K562 (cell line): ENCODE data around the gene SYT6. TPM values are rescaled to one million over a fixed set of nuclear protein-coding genes. Genes with fewer than 3 reads are reported as not detected.

ENCODE experiments used
- ATAC-seq: fragments of 200-7000 bp; cut with Tn5 transposase; 3 replicates; pipeline ENCODE4 v1.9.1; 2020; ENCODE audit warnings: moderate library complexity
- BruUV-seq: library from RNA; stranded (reverse); fragments of 400-500 nt; replicated peaks from 2 replicates; lab custom pipeline; 2021; lab: Mats Ljungman, UMichigan
- CTCF ChIA-PET: fragments of 300-600 bp; formaldehyde crosslinking; extraction: SDS; loops from one replicate; lab custom pipeline; 2021; ENCODE audit warnings: low intra/inter-chr PET ratio; lab: Yijun Ruan, JAX
- POLR2A ChIA-PET: fragments of 300-600, 350-650 bp; sonication (Branson Sonifier 250); formaldehyde crosslinking; extraction: SDS; loops from one replicate; lab custom pipeline; 2021; ENCODE audit warnings: antibody characterized with exemption, inconsistent platforms; lab: Yijun Ruan, JAX
- DNase-seq, 4 experiments: peaks; one replicate each; pipeline versions ENCODE4 v3.0.0 to v3.0.0-alpha.2; 2011 to 2018; ENCODE audit warnings: low spot score in 3 of 4, mixed read lengths in 3 of 4; ENCODE audit errors: extremely low read depth in 1 of 4
- FAIRE-seq: peaks from 2 replicates; lab custom pipeline; 2011; peaks lifted over from hg19 to GRCh38; lab: Jason Lieb, UNC
- H2AFZ ChIP-seq: 2 replicates; pipeline ENCODE4 v1.6.0; 2011; ENCODE audit warnings: low read depth, low read length, control low read depth, inconsistent platforms
- H3K27ac ChIP-seq: fragments of 200-600 bp; 3 replicates; pipeline ENCODE4 v1.8.0; 2011; ENCODE audit warnings: low read depth, mild to moderate bottlenecking, control low read depth, inconsistent platforms, low read length, moderate library complexity, mixed read lengths; ENCODE audit errors: extremely low read depth
- H3K27me3 ChIP-seq, 2 experiments: fragments of 300-600 bp in 1 of 2; 2 replicates in 1 of 2; 3 replicates in 1 of 2; pipeline versions ENCODE4 v1.6.0 to v1.8.0; 2011; ENCODE audit warnings: inconsistent platforms in 2 of 2, low read length in 2 of 2, mild to moderate bottlenecking in 1 of 2, mixed read lengths in 1 of 2, moderate library complexity in 1 of 2; ENCODE audit not compliant: control insufficient read depth in 2 of 2, insufficient read depth in 2 of 2
- H3K36me3 ChIP-seq: fragments of 300-600 bp; 3 replicates; pipeline ENCODE4 v1.8.0; 2011; ENCODE audit warnings: mild to moderate bottlenecking, low read length, inconsistent platforms; ENCODE audit not compliant: control insufficient read depth, insufficient read depth
- H3K4me1 ChIP-seq, 2 experiments: fragments of 200-600 bp in 1 of 2; replicated peaks in 1 of 2; 2 replicates in 1 of 2; 3 replicates in 1 of 2; pipeline versions ENCODE4 v1.5.1 to v1.8.0; 2011; ENCODE audit warnings: inconsistent platforms in 2 of 2, low read length in 2 of 2, mild to moderate bottlenecking in 1 of 2, mixed read lengths in 1 of 2, moderate library complexity in 1 of 2; ENCODE audit not compliant: control insufficient read depth in 2 of 2, insufficient read depth in 2 of 2
- H3K4me2 ChIP-seq: 2 replicates; pipeline ENCODE4 v1.6.1; 2011; ENCODE audit warnings: low read length, control low read depth, inconsistent platforms, mixed read lengths; ENCODE audit not compliant: insufficient read depth
- H3K4me3 ChIP-seq: fragments of 200-600 bp; sonication (generic), shearing (Covaris generic); 2 replicates; pipeline ENCODE4 v1.5.1; 2016; ENCODE audit warnings: control low read depth, inconsistent platforms
- H3K79me2 ChIP-seq: fragments of 200-600 bp; 3 replicates; pipeline ENCODE4 v1.8.0; 2011; ENCODE audit warnings: low read length, inconsistent platforms; ENCODE audit not compliant: control insufficient read depth, insufficient read depth
- H3K9ac ChIP-seq, 2 experiments: 2 replicates each; pipeline versions ENCODE4 v1.6.0 to v1.6.1; 2011; ENCODE audit warnings: low read depth in 2 of 2, low read length in 2 of 2, control low read depth in 1 of 2, inconsistent platforms in 1 of 2, mild to moderate bottlenecking in 1 of 2, mixed read lengths in 1 of 2; ENCODE audit not compliant: insufficient read depth in 1 of 2
- H3K9me1 ChIP-seq: one replicate; pipeline ENCODE4 v1.6.0; 2011; ENCODE audit warnings: inconsistent platforms, mild to moderate bottlenecking, low read length, moderate library complexity; ENCODE audit not compliant: control insufficient read depth, insufficient read depth
- H3K9me3 ChIP-seq: replicated peaks from 2 replicates; pipeline ENCODE4 v1.5.1; 2011; ENCODE audit warnings: low read depth, low read length, inconsistent platforms; ENCODE audit not compliant: control insufficient read depth, insufficient read depth
- H4K20me1 ChIP-seq: replicated peaks from 2 replicates; pipeline ENCODE4 v1.6.1; 2011; ENCODE audit warnings: low read length, inconsistent platforms, mixed read lengths; ENCODE audit not compliant: control insufficient read depth, insufficient read depth
- CBX1 ChIP-seq: sonication (generic); IDR thresholded peaks from 2 replicates; pipeline ENCODE4 v1.6.1; 2016; ENCODE audit warnings: antibody characterized with exemption, low read depth, mild to moderate bottlenecking
- ERF ChIP-seq: fragments of 450-650 bp; formaldehyde crosslinking; IDR thresholded peaks from 2 replicates; pipeline ENCODE4 v1.4.0; 2020; ENCODE audit warnings: mild to moderate bottlenecking, mixed read lengths
- KDM5B ChIP-seq: fragments of 200-600 bp; sonication (generic); IDR thresholded peaks from 2 replicates; pipeline ENCODE4 v1.6.1; 2012; ENCODE audit warnings: low read depth, mild to moderate bottlenecking, moderate library complexity, low read length, control low read depth, inconsistent platforms; ENCODE audit not compliant: insufficient replicate concordance
- MAFG ChIP-seq: fragments of 450-650 bp; conservative IDR thresholded peaks from 2 replicates; pipeline ENCODE4 v1.6.1; 2016; ENCODE audit warnings: missing genetic modification characterization, missing compliant biosample characterization
- XRCC3 ChIP-seq: fragments of 450-650 bp; IDR thresholded peaks from 2 replicates; pipeline ENCODE4 v1.6.1; 2017; ENCODE audit warnings: mild to moderate bottlenecking, moderate library complexity
- ZBTB2 ChIP-seq: fragments of 450-650 bp; IDR thresholded peaks from 2 replicates; pipeline ENCODE4 v1.6.1; 2016; ENCODE audit warnings: antibody characterized with exemption
- ZC3H11A ChIP-seq: IDR thresholded peaks from 2 replicates; pipeline ENCODE4 v1.6.1; 2012; ENCODE audit warnings: low read depth, low read length, improper control_type of control experiment
- ZNF23 ChIP-seq: fragments of 250-450 bp; sonication (Bioruptor Pico); IDR thresholded peaks from 2 replicates; pipeline ENCODE4 v1.4.0; 2020; ENCODE audit warnings: mild to moderate bottlenecking
- WGBS: fragments of 100-300 bp; shearing (Covaris generic); methylation state at CpG from one replicate; pipeline ENCODE4 v1.1.6; 2016; ENCODE audit warnings: low coverage, mixed read lengths; ENCODE audit not compliant: insufficient coverage; ENCODE audit errors: missing lambda C conversion rate; 5-methylcytosine and 5-hydroxymethylcytosine counted together
- in situ Hi-C: fragments of 300-500 bp; cut with MboI; formaldehyde crosslinking; loops from 4 replicates; pipeline ENCODE4 v1.15.0; 2018; ENCODE audit warnings: inconsistent platforms, mixed read lengths
- intact Hi-C: fragments of 100-400 bp; cut with micrococcal nuclease; formaldehyde crosslinking; loops from 2 replicates; pipeline ENCODE4 v1.14.2; 2022
- polyA plus RNA-seq, 8 experiments: library from polyadenylated mRNA; depleted of rRNA in 4 of 8; stranded (reverse) in 5 of 8; unstranded in 3 of 8; fragments of >200 nt; fragmentation: Nextera tagmentation in 2 of 8; fragmentation: Illumina TruSeq in 1 of 8; extraction: Ambion mirVana in 2 of 8; extraction: Trizol in 1 of 8; gene quantifications; 2 replicates each; pipeline versions ENCODE4 v1.2.1 to v1.2.3, GENCODE V29; 2011 to 2014; ENCODE audit warnings: inconsistent platforms in 1 of 8, missing spikeins in 1 of 8
- total RNA-seq, 7 experiments: library from RNA; depleted of rRNA in 6 of 7; stranded (reverse); fragments of >200 nt in 6 of 7; fragmentation: Illumina TruSeq in 2 of 7; extraction: Trizol in 2 of 7; gene quantifications; 2 replicates each; pipeline versions ENCODE4 v1.2.1 to v1.2.3, GENCODE V29; 2011 to 2021; ENCODE audit warnings: low replicate concordance in 1 of 7

SYT6 gene
- total and polyA plus RNA-seq, 9 of the 15 experiments (the other 6 are each of a cell fraction or from before 2014, with no cell fraction given) = 0.06 TPM; not detected in 8

DNA sequence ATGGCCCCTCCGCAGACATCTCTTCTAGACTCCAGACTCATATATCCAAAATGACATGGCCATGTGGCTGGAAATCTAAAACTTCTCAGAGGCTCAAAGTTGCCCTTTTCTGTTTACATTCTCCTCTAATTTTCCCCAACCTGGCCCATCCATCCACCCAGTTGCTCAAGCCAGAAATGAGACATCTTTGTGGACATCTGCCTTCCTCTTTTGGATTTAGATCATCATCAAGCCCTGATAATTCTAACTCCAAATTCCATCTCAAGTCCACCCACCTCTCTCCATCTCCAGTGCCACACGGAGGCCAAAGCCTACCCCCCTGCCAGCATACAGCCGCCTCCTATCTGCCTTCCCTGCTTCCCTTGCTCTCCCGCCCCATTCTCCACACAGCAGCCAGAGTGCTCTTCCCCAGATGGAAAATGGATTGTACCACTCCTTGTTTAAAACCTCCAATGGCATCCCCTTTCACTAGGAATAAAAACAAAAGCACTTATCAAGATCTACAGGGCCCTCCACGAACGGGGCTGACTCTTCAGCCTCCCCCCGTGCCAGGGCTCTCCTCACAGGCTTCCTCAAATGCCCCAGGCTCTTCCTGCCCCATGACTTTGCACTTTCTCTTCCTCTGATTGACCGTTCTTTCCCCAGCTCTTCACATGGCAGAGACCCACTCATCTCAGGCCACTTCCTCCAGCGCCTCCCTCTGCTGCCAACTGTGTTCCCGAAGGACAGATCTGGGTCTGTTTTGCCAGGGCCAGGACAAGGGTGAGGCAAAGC lies 40.1 kb downstream of the SYT6 start (continued):
- TF ChIP-seq MAFG (tag) (peak; percentile 92), KDM5B (no peak)

DNA sequence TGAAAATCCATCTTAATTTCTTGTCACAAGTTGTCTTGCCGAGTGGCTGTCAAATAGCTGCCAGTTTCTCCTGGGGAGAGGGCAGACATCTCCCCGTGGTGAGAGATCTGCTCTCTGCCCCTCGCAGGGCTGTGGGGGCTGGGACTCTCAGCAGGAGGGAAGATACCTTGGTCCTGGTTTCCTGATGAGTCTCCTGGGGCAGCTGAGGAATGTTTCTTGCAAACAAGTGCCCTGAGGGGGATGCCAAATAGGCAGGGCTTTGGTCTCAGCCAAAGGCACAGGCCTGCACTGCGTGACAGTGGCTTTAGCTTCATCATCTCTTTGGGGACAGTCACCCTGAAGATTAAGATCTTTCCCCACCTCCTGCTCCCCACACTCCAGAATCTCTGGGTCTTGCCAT lies 40.9 kb downstream of the SYT6 start:
- H3K4me2 ChIP-seq = no peak overlapping the region
- H3K4me1 ChIP-seq = peaks cover 0 to 4% of the 10 kb centered on the region in 2 experiments; a peak in 2 of 5 replicates
- H2AFZ ChIP-seq = no peak overlapping the region
- H3K36me3 ChIP-seq = no peaks in the 10 kb centered on the region
- H3K27ac ChIP-seq = no peak overlapping the region
- ATAC-seq = no peak
- no peaks in the 10 kb centered on the region for H3K79me2 ChIP-seq
- no peak for FAIRE-seq
- peaks cover 34 to 72% of the 10 kb centered on the region in 2 experiments for H3K27me3 ChIP-seq
- no TSS peak for BruUV-seq
- POLR2A ChIA-PET = interaction anchor here (0.6 to 1.7 kb wide), 6 partner anchors 10 to 1697 kb away, joined by 3 to 6 read pairs (median 3); no protein-coding TSS in a partner anchor
- DNase-seq = no peak
- H3K9me1 ChIP-seq = no peaks in the 10 kb centered on the region
- H4K20me1 ChIP-seq = no peaks in the 10 kb centered on the region; the same call in 1 of the 2 replicates
- no peaks in the 10 kb centered on the region for H3K9me3 ChIP-seq
- TF ChIP-seq XRCC3 = no peak
- TF ChIP-seq ZBTB2 = no peak
- no peak for TF ChIP-seq ZC3H11A
- TF ChIP-seq ZNF23 (CRISPR knock-in tag) = no peak
- TF ChIP-seq CBX1 = no peak
- TF ChIP-seq ERF = no peak
- CTCF ChIA-PET = no interaction called here
- WGBS = 0% methylated on average over 4 of the region's 4 CpGs
- in situ Hi-C loops (no loop called here), intact Hi-C loops (no loop called here)
- no peak overlapping the region for H3K9ac ChIP-seq
- no peak overlapping the region for H3K4me3 ChIP-seq
